ENCODE results near the gene FGF12. TPM values are rescaled to one million over a fixed set of nuclear protein-coding genes. Genes with fewer than 3 reads are reported as not detected.

FGF12 gene
- total RNA-seq, 1 experiment from 2014 or later: 4.6 TPM

- peak; percentile 9 for DNase-seq (ENCODE audit: low read depth)
These were observed 391.1 kb downstream of the FGF12 start for GRCh38 chr3:192336286-192336685.

- DNase-seq (ENCODE audit: low read depth): peak; percentile 18
These were observed 394.7 kb downstream of the FGF12 start for GRCh38 chr3:192332386-192333291.

- peak; percentile 9 for DNase-seq (ENCODE audit: low read depth)
These were observed 395.5 kb downstream of the FGF12 start for GRCh38 chr3:192331749-192332385.

GRCh38 chr3:192326656-192327055, 400.7 kb downstream of the FGF12 start:
- DNase-seq (ENCODE audit: low read depth): no peak

GRCh38 chr3:192317564-192317963, 409.8 kb downstream of the FGF12 start:
- no peak for DNase-seq (ENCODE audit: low read depth)

- DNase-seq (ENCODE audit: low read depth): no peak
These were observed 413.7 kb downstream of the FGF12 start for GRCh38 chr3:192313605-192314004.

- DNase-seq (ENCODE audit: low read depth): peak; percentile 12
These were observed 419.7 kb downstream of the FGF12 start for GRCh38 chr3:192307631-192308030.

GRCh38 chr3:192303235-192303634, 424.1 kb downstream of the FGF12 start:
- DNase-seq (ENCODE audit: low read depth): no peak

- no peak for DNase-seq (ENCODE audit: low read depth)
These were observed 424.6 kb downstream of the FGF12 start for GRCh38 chr3:192302721-192303120.

GRCh38 chr3:192299921-192300320, 427.4 kb downstream of the FGF12 start:
- DNase-seq (ENCODE audit: low read depth): no peak

GRCh38 chr3:192296845-192297244, 430.5 kb downstream of the FGF12 start:
- DNase-seq (ENCODE audit: low read depth): no peak

- DNase-seq (ENCODE audit: low read depth): no peak
These were observed 442.8 kb downstream of the FGF12 start for GRCh38 chr3:192284443-192285072.

GRCh38 chr3:192281207-192281880, 446.0 kb downstream of the FGF12 start:
- DNase-seq (ENCODE audit: low read depth): no peak

- no peak for DNase-seq (ENCODE audit: low read depth)
These were observed 447.7 kb downstream of the FGF12 start for GRCh38 chr3:192279664-192280063.

- DNase-seq (ENCODE audit: low read depth): no peak
These were observed 449.9 kb downstream of the FGF12 start for GRCh38 chr3:192277477-192277876.

GRCh38 chr3:192275741-192276355, 451.5 kb downstream of the FGF12 start:
- peak; percentile 20 for DNase-seq (ENCODE audit: low read depth)

GRCh38 chr3:192273697-192274010, 453.7 kb downstream of the FGF12 start:
- DNase-seq (ENCODE audit: low read depth): no peak

GRCh38 chr3:192273001-192273696, 454.2 kb downstream of the FGF12 start:
- DNase-seq (ENCODE audit: low read depth): no peak

- no peak for DNase-seq (ENCODE audit: low read depth)
These were observed 465.3 kb downstream of the FGF12 start for GRCh38 chr3:192262001-192262400.

GRCh38 chr3:192261135-192261534, 466.2 kb downstream of the FGF12 start:
- no peak for DNase-seq (ENCODE audit: low read depth)

All from M059J (cell line).